Measurements from ENCODE around the gene CARMIL1. TPM values are rescaled to one million over a fixed set of nuclear protein-coding genes. Genes with fewer than 3 reads are reported as not detected.
"Not testable (repeated sequence)": the region's sequence is repeated elsewhere in the genome, so short reads cannot be mapped to it uniquely, and the experiment has no call there.

CARMIL1 gene
- total and polyA plus RNA-seq, 10 of the 15 experiments (the other 5 are each of a cell fraction or from before 2014, with no cell fraction given), result 6.4 to 18.1 (median 10.3) TPM

- H3K4me2 ChIP-seq (ENCODE audit: control insufficient read depth, insufficient read depth), result no peak overlapping the region
- ChIA-PET RAD21 (ENCODE audit: unreplicated experiment) (no interaction called here), SMC1A (ENCODE audit: uncharacterized antibody, unreplicated experiment) (no interaction called here), POLR2A (no interaction called here), CTCF (no interaction called here)
- FAIRE-seq (no peak), DNase-seq (ENCODE audit: low read depth, low spot score) (no peak), ATAC-seq (no peak)
- H3K9ac ChIP-seq (ENCODE audit: control insufficient read depth, insufficient read depth, low read length), result no peak overlapping the region
- intact Hi-C loops (cut with micrococcal nuclease; ENCODE audit: unreplicated experiment) (no loop called here), in situ Hi-C loops (cut with MboI) (no loop called here)
- H3K79me2 ChIP-seq (ENCODE audit: control insufficient read depth, insufficient read depth, low read length), result no peaks in the 10 kb centered on the region
- no peak overlapping the region for H3K4me3 ChIP-seq
- whole genome bisulfite sequencing (ENCODE audit: insufficient coverage, insufficient replicate concordance, low lambda C conversion rate, missing lambda C conversion rate), result 33% methylated on average over 4 of the region's 4 CpGs
- no peaks in the 10 kb centered on the region for H3K36me3 ChIP-seq (ENCODE audit: control insufficient read depth in 2 of 2, insufficient read depth in 2 of 2, low read length in 1 of 2)
- H3K27me3 ChIP-seq (replicated peaks in 1 of 2; ENCODE audit: control insufficient read depth in 2 of 2, insufficient read depth in 2 of 2, low read length in 1 of 2), result no peaks in the 10 kb centered on the region
- no TSS peak for BruUV-seq (replicated peaks)
- no peaks in the 10 kb centered on the region for H3K9me3 ChIP-seq (replicated peaks; ENCODE audit: control insufficient read depth, insufficient read depth, low read length)
- H2AFZ ChIP-seq (ENCODE audit: control insufficient read depth, low read depth, low read length), result no peak overlapping the region
- no peak for TF ChIP-seq SMARCA5 (IDR thresholded peaks at IDR 0.05)
- no peak for TF ChIP-seq KDM1A (IDR thresholded peaks at IDR 0.05; ENCODE audit: borderline replicate concordance)
- TF ChIP-seq CBX3 (IDR thresholded peaks at IDR 0.05; ENCODE audit: borderline replicate concordance, low read depth), result no peak
- no peak for TF ChIP-seq BACH1 (IDR thresholded peaks at IDR 0.05; ENCODE audit: borderline replicate concordance)
- no peak for TF ChIP-seq RUNX3 (IDR thresholded peaks at IDR 0.05; ENCODE audit: low read length)
- TF ChIP-seq IKZF1 (conservative IDR thresholded peaks at IDR 0.05), result no peak
- TF ChIP-seq FOS (IDR thresholded peaks at IDR 0.05; ENCODE audit: borderline replicate concordance, extremely low read depth, insufficient read length), result no peak
- no peak for TF ChIP-seq PML (IDR thresholded peaks at IDR 0.05; ENCODE audit: low read length)
- TF ChIP-seq, protein P1, sequence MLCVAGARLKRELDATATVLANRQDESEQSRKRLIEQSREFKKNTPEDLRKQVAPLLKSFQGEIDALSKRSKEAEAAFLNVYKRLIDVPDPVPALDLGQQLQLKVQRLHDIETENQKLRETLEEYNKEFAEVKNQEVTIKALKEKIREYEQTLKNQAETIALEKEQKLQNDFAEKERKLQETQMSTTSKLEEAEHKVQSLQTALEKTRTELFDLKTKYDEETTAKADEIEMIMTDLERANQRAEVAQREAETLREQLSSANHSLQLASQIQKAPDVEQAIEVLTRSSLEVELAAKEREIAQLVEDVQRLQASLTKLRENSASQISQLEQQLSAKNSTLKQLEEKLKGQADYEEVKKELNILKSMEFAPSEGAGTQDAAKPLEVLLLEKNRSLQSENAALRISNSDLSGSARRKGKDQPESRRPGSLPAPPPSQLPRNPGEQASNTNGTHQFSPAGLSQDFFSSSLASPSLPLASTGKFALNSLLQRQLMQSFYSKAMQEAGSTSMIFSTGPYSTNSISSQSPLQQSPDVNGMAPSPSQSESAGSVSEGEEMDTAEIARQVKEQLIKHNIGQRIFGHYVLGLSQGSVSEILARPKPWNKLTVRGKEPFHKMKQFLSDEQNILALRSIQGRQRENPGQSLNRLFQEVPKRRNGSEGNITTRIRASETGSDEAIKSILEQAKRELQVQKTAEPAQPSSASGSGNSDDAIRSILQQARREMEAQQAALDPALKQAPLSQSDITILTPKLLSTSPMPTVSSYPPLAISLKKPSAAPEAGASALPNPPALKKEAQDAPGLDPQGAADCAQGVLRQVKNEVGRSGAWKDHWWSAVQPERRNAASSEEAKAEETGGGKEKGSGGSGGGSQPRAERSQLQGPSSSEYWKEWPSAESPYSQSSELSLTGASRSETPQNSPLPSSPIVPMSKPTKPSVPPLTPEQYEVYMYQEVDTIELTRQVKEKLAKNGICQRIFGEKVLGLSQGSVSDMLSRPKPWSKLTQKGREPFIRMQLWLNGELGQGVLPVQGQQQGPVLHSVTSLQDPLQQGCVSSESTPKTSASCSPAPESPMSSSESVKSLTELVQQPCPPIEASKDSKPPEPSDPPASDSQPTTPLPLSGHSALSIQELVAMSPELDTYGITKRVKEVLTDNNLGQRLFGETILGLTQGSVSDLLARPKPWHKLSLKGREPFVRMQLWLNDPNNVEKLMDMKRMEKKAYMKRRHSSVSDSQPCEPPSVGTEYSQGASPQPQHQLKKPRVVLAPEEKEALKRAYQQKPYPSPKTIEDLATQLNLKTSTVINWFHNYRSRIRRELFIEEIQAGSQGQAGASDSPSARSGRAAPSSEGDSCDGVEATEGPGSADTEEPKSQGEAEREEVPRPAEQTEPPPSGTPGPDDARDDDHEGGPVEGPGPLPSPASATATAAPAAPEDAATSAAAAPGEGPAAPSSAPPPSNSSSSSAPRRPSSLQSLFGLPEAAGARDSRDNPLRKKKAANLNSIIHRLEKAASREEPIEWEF (IDR thresholded peaks at IDR 0.05; ENCODE audit: insufficient replicate concordance, low read depth, low read length), result no peak
- no peak for TF ChIP-seq MXI1 (IDR thresholded peaks at IDR 0.05; ENCODE audit: low read depth, low read length)
- no peak for TF ChIP-seq ZNF24 (IDR thresholded peaks at IDR 0.05)
- no peak for TF ChIP-seq CHD1 (IDR thresholded peaks at IDR 0.05; ENCODE audit: low read depth, low read length)
- TF ChIP-seq GABPA (IDR thresholded peaks at IDR 0.05; ENCODE audit: low read depth), result no peak
- no peaks in the 10 kb centered on the region for H4K20me1 ChIP-seq (ENCODE audit: control insufficient read depth, insufficient read depth)
- H3K27ac ChIP-seq (ENCODE audit: control insufficient read depth, insufficient read depth), result no peak overlapping the region
- H3K4me1 ChIP-seq (ENCODE audit: control insufficient read depth, insufficient read depth, low read length), result peaks cover under 1% of the 10 kb centered on the region; the same call in 1 of the 2 replicates
Measured at GRCh38 chr6:25585225-25585624, 306.1 kb downstream of the CARMIL1 start.

- ATAC-seq; H3K4me2 ChIP-seq (ENCODE audit: control insufficient read depth, insufficient read depth); DNase-seq (ENCODE audit: low read depth, low spot score); H3K79me2 ChIP-seq (ENCODE audit: control insufficient read depth, insufficient read depth, low read length); H3K4me3 ChIP-seq; POLR2A ChIA-PET; H3K27ac ChIP-seq (ENCODE audit: control insufficient read depth, insufficient read depth); SMC1A ChIA-PET (ENCODE audit: uncharacterized antibody, unreplicated experiment); CTCF ChIA-PET; intact Hi-C loops (cut with micrococcal nuclease; ENCODE audit: unreplicated experiment); BruUV-seq (replicated peaks); RAD21 ChIA-PET (ENCODE audit: unreplicated experiment); H3K4me1 ChIP-seq (ENCODE audit: control insufficient read depth, insufficient read depth, low read length); H3K9me3 ChIP-seq (replicated peaks; ENCODE audit: control insufficient read depth, insufficient read depth, low read length); H4K20me1 ChIP-seq (ENCODE audit: control insufficient read depth, insufficient read depth); H3K9ac ChIP-seq (ENCODE audit: control insufficient read depth, insufficient read depth, low read length); H2AFZ ChIP-seq (ENCODE audit: control insufficient read depth, low read depth, low read length); FAIRE-seq; H3K36me3 ChIP-seq (ENCODE audit: control insufficient read depth in 2 of 2, insufficient read depth in 2 of 2, low read length in 1 of 2); H3K27me3 ChIP-seq (replicated peaks in 1 of 2; ENCODE audit: control insufficient read depth in 2 of 2, insufficient read depth in 2 of 2, low read length in 1 of 2); in situ Hi-C loops (cut with MboI): not testable (repeated sequence)
- 20% methylated on average over 2 of the region's 30 CpGs for WGBS (ENCODE audit: insufficient coverage, insufficient replicate concordance, low lambda C conversion rate, missing lambda C conversion rate)
Measured at GRCh38 chr6:25586119-25586518, 306.9 kb downstream of the CARMIL1 start.
